Bronchial epithelial cell (primary cell): Measurements from ENCODE around the gene BTBD16. TPM values are rescaled to one million over a fixed set of nuclear protein-coding genes. Genes with fewer than 3 reads are reported as not detected.

ENCODE experiments used
- DNase-seq: peaks from one replicate; pipeline ENCODE4 v3.0.0-alpha.2; 2010; ENCODE audit warnings: low read depth
- FAIRE-seq: peaks from 2 replicates; lab custom pipeline; 2011; peaks lifted over from hg19 to GRCh38; lab: Jason Lieb, UNC
- H3K27me3 ChIP-seq: 2 replicates; pipeline ENCODE4 v1.5.1; 2011; ENCODE audit warnings: low read length; ENCODE audit not compliant: control insufficient read depth, insufficient read depth
- H3K36me3 ChIP-seq: 2 replicates; pipeline ENCODE4 v1.5.1; 2011; ENCODE audit warnings: low read length; ENCODE audit not compliant: control insufficient read depth, insufficient read depth
- H3K4me3 ChIP-seq: 2 replicates; pipeline ENCODE4 v1.5.1; 2011; ENCODE audit warnings: mild to moderate bottlenecking, low read depth, low read length, control low read depth
- CTCF ChIP-seq: IDR thresholded peaks from 2 replicates; pipeline ENCODE4 v1.5.1; 2011; ENCODE audit warnings: mild to moderate bottlenecking, moderate library complexity, low read length, control low read depth, inconsistent platforms; ENCODE audit not compliant: insufficient read depth, severe bottlenecking
- total RNA-seq: library from RNA; depleted of rRNA; stranded (reverse); fragments of >200 nt; gene quantifications from 2 replicates; pipeline ENCODE4 v1.2.1, GENCODE V29; 2014

Gene BTBD16
- total RNA-seq, 1 donor from 2014 or later: 0.26 TPM

GRCh38 chr10:122237331-122237990, 33.6 kb upstream of the BTBD16 start:
- Histone ChIP-seq H3K27me3 (no peaks in the 10 kb centered on the region), H3K4me3 (no peak overlapping the region), H3K36me3 (peaks cover 22% of the 10 kb centered on the region)
- no peak for TF ChIP-seq CTCF
- no peak for FAIRE-seq
- no peak for DNase-seq

GRCh38 chr10:122239578-122240257, 31.4 kb upstream of the BTBD16 start:
- Histone ChIP-seq H3K4me3 (no peak overlapping the region), H3K27me3 (no peaks in the 10 kb centered on the region), H3K36me3 (peaks cover 33% of the 10 kb centered on the region)
- DNase-seq: no peak
- no peak for FAIRE-seq
- no peak for TF ChIP-seq CTCF

GRCh38 chr10:122240401-122240800, 30.7 kb upstream of the BTBD16 start:
- Histone ChIP-seq H3K36me3 (peaks cover 33% of the 10 kb centered on the region), H3K4me3 (no peak overlapping the region), H3K27me3 (no peaks in the 10 kb centered on the region)
- TF ChIP-seq CTCF: no peak
- no peak for DNase-seq
- no peak for FAIRE-seq

- FAIRE-seq: no peak
- H3K36me3 ChIP-seq: peaks cover 32% of the 10 kb centered on the region
- no peaks in the 10 kb centered on the region for H3K27me3 ChIP-seq
- no peak for TF ChIP-seq CTCF
- DNase-seq: no peak
- H3K4me3 ChIP-seq: no peak overlapping the region
Measured at GRCh38 chr10:122241836-122242235, 29.3 kb upstream of the BTBD16 start.

- no peak for FAIRE-seq
- DNase-seq: no peak
- Histone ChIP-seq H3K36me3 (peaks cover 26% of the 10 kb centered on the region), H3K27me3 (no peaks in the 10 kb centered on the region), H3K4me3 (no peak overlapping the region)
- no peak for TF ChIP-seq CTCF
Measured at GRCh38 chr10:122243550-122243949, 27.5 kb upstream of the BTBD16 start.
